GM12874 (cell line): Measurements from ENCODE around the gene RPS21.

Experiments
- CTCF ChIP-seq: IDR thresholded peaks from 2 replicates; pipeline ENCODE4 v1.5.1; 2011; ENCODE audit warnings: low read depth, mild to moderate bottlenecking, control low read depth, low read length, moderate library complexity; ENCODE audit not compliant: insufficient read depth

RPS21 gene

DNA sequence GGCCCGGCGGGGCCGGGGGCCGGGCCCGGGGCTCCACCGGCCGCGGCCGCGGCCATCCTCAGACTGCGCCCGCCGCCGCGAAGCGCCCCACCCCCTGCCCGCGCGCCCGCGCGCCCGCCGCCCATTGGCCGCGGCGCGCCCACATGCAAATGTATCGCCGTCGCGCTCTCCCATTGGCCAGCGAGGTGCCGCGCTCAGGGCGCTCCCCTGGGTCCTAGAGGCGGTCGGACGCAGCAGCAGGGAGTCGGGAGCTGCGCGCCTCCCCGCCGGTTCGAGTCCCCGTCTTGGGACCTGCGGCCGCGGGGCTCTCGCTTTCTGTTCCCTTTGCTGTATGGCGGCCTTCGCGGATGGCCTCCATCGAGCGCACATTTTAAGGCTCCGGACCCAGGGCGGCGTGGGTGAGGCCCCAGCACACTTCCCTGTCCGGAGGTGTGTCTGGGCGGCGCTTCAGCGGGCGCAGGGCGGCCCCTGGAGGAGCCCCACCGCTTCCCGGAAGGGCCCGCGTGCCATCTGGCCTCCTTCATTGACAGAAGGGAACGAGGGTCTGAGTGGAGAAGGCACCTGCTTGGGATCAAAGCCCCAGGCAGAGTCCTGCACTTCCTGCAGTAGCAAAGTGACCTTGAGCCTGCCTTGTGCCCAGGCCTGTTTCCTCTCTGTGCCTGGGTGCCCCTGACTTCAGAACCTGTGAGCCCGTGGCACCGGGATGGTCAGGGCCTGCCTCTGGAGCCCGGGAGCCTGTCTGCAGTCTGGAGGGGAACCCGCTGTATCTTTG is 20.5 kb downstream of the RPS21 start, which contains the start of gene CABLES2:
Gene CABLES2 (minus strand): TSS at position 65 of the 772 bp plus-strand sequence. CDS start 9 bp downstream, at position 56.
- TF ChIP-seq CTCF: no peak

DNA sequence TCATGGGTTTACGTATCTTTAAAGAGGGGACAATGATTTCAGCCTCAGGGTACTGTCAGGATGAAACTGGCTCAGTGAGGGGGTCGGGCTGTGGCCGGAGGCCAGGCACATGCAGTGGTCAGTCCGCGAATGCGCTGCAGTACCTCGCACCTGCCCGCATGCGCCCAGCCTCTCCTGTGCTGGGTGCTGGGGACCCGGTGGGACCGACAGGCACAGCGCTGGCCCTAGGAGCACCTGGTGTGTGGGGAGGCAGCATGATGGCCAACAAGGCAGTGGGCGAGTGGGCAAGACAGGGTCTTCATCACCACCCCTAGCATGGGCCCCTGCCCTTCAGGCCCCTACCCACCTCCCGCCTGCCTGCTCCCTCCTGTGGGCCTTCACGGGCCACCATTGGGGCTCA is 21.2 kb downstream of the RPS21 start:
- TF ChIP-seq CTCF: no peak

- TF ChIP-seq CTCF: no peak
Observed at GRCh38 chr20:62408640-62409039, 21.7 kb downstream of the RPS21 start.

- TF ChIP-seq CTCF: no peak
Observed at GRCh38 chr20:62409086-62409853, 22.4 kb downstream of the RPS21 start.

- TF ChIP-seq CTCF: peak; percentile 64
Observed at GRCh38 chr20:62409931-62410745, 23.2 kb downstream of the RPS21 start.

GRCh38 chr20:62410746-62411478 is 24.0 kb downstream of the RPS21 start:
- no peak for TF ChIP-seq CTCF
